GM18499 (cell line): ENCODE data around the gene SPIRE2.
"Not testable (repeated sequence)": the region's sequence is repeated elsewhere in the genome, so short reads cannot be mapped to it uniquely, and the experiment has no call there.

ENCODE experiments used
- ATAC-seq: cut with Tn5 transposase; IDR thresholded peaks from one replicate; pipeline ENCODE4 v1.9.1; 2021; ENCODE audit warnings: moderate number of reproducible peaks; ENCODE audit not compliant: insufficient read depth, unreplicated experiment

The SPIRE2 gene

GRCh38 chr16:89910717-89911354 is 82.6 kb downstream of the SPIRE2 start:
- ATAC-seq, result no peak

- ATAC-seq, result no peak
Measured at GRCh38 chr16:89911375-89911774, 83.1 kb downstream of the SPIRE2 start.

- ATAC-seq, result no peak
Measured at GRCh38 chr16:89912143-89912542, 83.9 kb downstream of the SPIRE2 start.

- no peak for ATAC-seq
Measured at GRCh38 chr16:89912627-89913026, 84.4 kb downstream of the SPIRE2 start.

GRCh38 chr16:89913408-89914387 is 85.4 kb downstream of the SPIRE2 start:
- no peak for ATAC-seq

GRCh38 chr16:89914642-89915285 is 86.5 kb downstream of the SPIRE2 start:
- not testable (repeated sequence) for ATAC-seq

- ATAC-seq, result no peak
Measured at GRCh38 chr16:89915303-89916232, 87.3 kb downstream of the SPIRE2 start.

- no peak for ATAC-seq
Measured at GRCh38 chr16:89917773-89918452, 89.6 kb downstream of the SPIRE2 start.

- no peak for ATAC-seq
Measured at GRCh38 chr16:89918453-89919347, 90.4 kb downstream of the SPIRE2 start, which contains the start of gene MC1R. TSS of gene MC1R (plus strand) at chr16:89918862. CDS start at chr16:89919259, 397 bp downstream.

- ATAC-seq, result no peak
Measured at GRCh38 chr16:89919535-89920406, 91.5 kb downstream of the SPIRE2 start.

GRCh38 chr16:89920723-89921122 is 92.4 kb downstream of the SPIRE2 start:
- no peak for ATAC-seq
